ENCODE results near the gene TBC1D17.

GRCh38 chr19:49855676-49856573 is 21.6 kb upstream of the TBC1D17 start:
- no peak for TF ChIP-seq CTCF (IDR thresholded peaks at IDR 0.05; ENCODE audit: low read depth, low read length, poor library complexity, severe bottlenecking)
- TF ChIP-seq EZH2phosphoT487 (IDR thresholded peaks at IDR 0.05; ENCODE audit: borderline replicate concordance, low read length): no peak
